Activated naive CD4-positive, alpha-beta T cell treated with anti-CD3 and anti-CD28 coated beads, Interleukin-2, amount 50 U/mL, for 16 hours (primary cell): Measurements from ENCODE around the gene INVS.
A peak's percentile ranks its signal among the peaks of the same experiment; 100 is the strongest.
"Not testable (repeated sequence)": the region's sequence is repeated elsewhere in the genome, so short reads cannot be mapped to it uniquely, and the experiment has no call there.

Experiments
- DNase-seq: peaks from one replicate; pipeline ENCODE4 v3.0.0-alpha.2; 2020

INVS gene

GRCh38 chr9:100206899-100207298 is 107.9 kb downstream of the INVS start:
- DNase-seq, result no peak

- DNase-seq, result no peak
Measured at GRCh38 chr9:100208673-100209072, 109.6 kb downstream of the INVS start.

GRCh38 chr9:100211476-100211875 is 112.4 kb downstream of the INVS start:
- no peak for DNase-seq

GRCh38 chr9:100213730-100214477 is 114.9 kb downstream of the INVS start:
- no peak for DNase-seq

GRCh38 chr9:100216178-100216787 is 117.2 kb downstream of the INVS start:
- peak; percentile 53 for DNase-seq

GRCh38 chr9:100217536-100217935 is 118.5 kb downstream of the INVS start:
- DNase-seq, result no peak

- DNase-seq, result no peak
Measured at GRCh38 chr9:100219347-100219746, 120.3 kb downstream of the INVS start.

- no peak for DNase-seq
Measured at GRCh38 chr9:100220936-100221335, 121.9 kb downstream of the INVS start.

- DNase-seq, result no peak
Measured at GRCh38 chr9:100221538-100221937, 122.5 kb downstream of the INVS start.

GRCh38 chr9:100222674-100223073 is 123.6 kb downstream of the INVS start:
- DNase-seq, result no peak

GRCh38 chr9:100227636-100228035 is 128.6 kb downstream of the INVS start:
- no peak for DNase-seq

GRCh38 chr9:100228352-100228869 is 129.4 kb downstream of the INVS start:
- no peak for DNase-seq

- DNase-seq, result no peak
Measured at GRCh38 chr9:100229136-100229535, 130.1 kb downstream of the INVS start.

- no peak for DNase-seq
Measured at GRCh38 chr9:100229561-100229960, 130.5 kb downstream of the INVS start.

GRCh38 chr9:100236986-100237385 is 137.9 kb downstream of the INVS start:
- not testable (repeated sequence) for DNase-seq

GRCh38 chr9:100240512-100240911 is 141.5 kb downstream of the INVS start:
- DNase-seq, result no peak

GRCh38 chr9:100267211-100267610 is 168.2 kb downstream of the INVS start:
- no peak for DNase-seq

- no peak for DNase-seq
Measured at GRCh38 chr9:100268271-100268670, 169.2 kb downstream of the INVS start.

- no peak for DNase-seq
Measured at GRCh38 chr9:100269656-100270055, 170.6 kb downstream of the INVS start.

- no peak for DNase-seq
Measured at GRCh38 chr9:100277166-100277979, 178.3 kb downstream of the INVS start.

- DNase-seq, result no peak
Measured at GRCh38 chr9:100281066-100281465, 182.0 kb downstream of the INVS start.

GRCh38 chr9:100281676-100282387 is 182.8 kb downstream of the INVS start:
- no peak for DNase-seq

- no peak for DNase-seq
Measured at GRCh38 chr9:100282388-100282719, 183.3 kb downstream of the INVS start.
